Epithelial cell of esophagus (primary cell): ENCODE results near the gene RNF6.
A peak's percentile ranks its signal among the peaks of the same experiment; 100 is the strongest.

ENCODE experiments used
- DNase-seq: peaks from one replicate; pipeline ENCODE4 v3.0.0; 2010; ENCODE audit warnings: low read depth
- H3K4me3 ChIP-seq: 2 replicates; pipeline ENCODE4 v1.5.1; 2011; ENCODE audit warnings: mild to moderate bottlenecking, low read length, control low read depth
- TF ChIP-seq, protein P1 (sequence below): IDR thresholded peaks from 2 replicates; pipeline ENCODE4 v1.5.1; 2011; ENCODE audit warnings: low read depth, mild to moderate bottlenecking, low read length, control low read depth, inconsistent platforms; ENCODE audit not compliant: insufficient read depth; ENCODE audit errors: missing control alignments

The RNF6 gene

DNA sequence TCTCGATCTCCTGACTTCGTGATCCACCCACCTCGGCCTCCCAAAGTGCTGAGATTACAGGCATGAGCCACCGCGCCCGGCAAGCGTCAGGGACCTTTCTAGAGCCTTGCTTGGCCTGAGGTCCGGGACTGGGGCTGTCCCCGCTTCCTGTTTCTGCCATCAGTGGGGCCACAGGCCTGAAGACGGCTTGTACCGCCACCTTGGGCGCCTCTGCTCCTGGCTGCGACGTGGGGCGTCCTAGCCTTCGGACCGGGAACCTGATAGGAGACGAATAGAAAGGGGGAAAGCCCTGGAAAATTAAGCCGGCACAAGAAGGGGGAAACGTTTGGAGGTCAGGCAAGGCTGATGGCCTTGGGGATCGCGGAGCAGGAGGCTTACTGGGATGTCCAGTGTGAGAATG lies 35.1 kb downstream of the RNF6 start:
- peak overlapping the region; percentile 49 for H3K4me3 ChIP-seq
- TF ChIP-seq, protein P1, sequence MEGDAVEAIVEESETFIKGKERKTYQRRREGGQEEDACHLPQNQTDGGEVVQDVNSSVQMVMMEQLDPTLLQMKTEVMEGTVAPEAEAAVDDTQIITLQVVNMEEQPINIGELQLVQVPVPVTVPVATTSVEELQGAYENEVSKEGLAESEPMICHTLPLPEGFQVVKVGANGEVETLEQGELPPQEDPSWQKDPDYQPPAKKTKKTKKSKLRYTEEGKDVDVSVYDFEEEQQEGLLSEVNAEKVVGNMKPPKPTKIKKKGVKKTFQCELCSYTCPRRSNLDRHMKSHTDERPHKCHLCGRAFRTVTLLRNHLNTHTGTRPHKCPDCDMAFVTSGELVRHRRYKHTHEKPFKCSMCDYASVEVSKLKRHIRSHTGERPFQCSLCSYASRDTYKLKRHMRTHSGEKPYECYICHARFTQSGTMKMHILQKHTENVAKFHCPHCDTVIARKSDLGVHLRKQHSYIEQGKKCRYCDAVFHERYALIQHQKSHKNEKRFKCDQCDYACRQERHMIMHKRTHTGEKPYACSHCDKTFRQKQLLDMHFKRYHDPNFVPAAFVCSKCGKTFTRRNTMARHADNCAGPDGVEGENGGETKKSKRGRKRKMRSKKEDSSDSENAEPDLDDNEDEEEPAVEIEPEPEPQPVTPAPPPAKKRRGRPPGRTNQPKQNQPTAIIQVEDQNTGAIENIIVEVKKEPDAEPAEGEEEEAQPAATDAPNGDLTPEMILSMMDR = no peak
- no peak for DNase-seq

- peak overlapping the region; percentile 66 for H3K4me3 ChIP-seq
- TF ChIP-seq, protein P1 = peak; percentile 48
- DNase-seq = peak; percentile 96
These were observed 35.8 kb downstream of the RNF6 start for GRCh38 chr13:26186118-26186870.

DNA sequence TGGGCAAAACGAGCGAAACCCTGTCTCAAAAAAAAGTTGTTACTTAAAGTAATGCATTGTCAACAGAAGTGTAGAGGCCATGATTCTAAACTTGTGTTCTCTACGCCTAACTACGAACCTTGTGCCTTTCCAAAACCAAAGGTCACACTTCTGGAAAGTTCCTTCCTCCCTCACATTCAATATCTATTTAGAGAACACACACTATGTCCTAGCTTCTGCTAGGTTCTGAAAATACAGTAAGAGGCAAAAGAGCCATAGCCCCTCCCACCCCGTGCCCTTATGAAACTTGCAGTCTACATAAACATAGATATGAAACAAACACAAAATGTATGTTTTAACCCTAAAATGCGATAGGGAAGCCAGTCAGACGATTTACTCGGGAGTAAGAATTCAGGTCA lies 36.4 kb downstream of the RNF6 start:
- TF ChIP-seq, protein P1 = no peak
- DNase-seq = no peak
- peak overlapping the region; percentile 66 for H3K4me3 ChIP-seq

GRCh38 chr13:26184791-26185250 lies 37.3 kb downstream of the RNF6 start:
- TF ChIP-seq, protein P1 = peak; percentile 98
- DNase-seq = peak; percentile 82
- no peak overlapping the region for H3K4me3 ChIP-seq

GRCh38 chr13:26183416-26183815 lies 38.7 kb downstream of the RNF6 start:
- TF ChIP-seq, protein P1 = no peak
- no peak for DNase-seq
- no peak overlapping the region for H3K4me3 ChIP-seq

DNA sequence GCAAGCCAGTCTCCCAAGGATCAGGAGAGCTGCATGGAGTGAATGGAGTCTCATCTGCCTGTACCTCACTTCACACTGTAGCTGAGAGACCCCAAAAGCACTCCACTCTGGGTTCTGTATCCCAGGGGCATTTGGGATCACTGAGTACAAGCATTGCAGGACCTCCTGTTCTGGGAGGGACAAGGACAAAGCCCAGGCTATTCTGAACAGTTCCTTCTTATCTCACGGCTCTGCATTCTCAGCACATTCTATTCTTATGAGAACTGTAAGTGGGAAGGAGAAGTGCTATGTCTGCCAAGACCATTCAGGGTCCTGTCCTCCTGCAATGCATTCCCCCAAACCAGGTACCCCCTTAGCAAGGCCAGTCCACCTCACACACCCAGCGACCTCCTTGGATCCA lies 42.8 kb downstream of the RNF6 start:
- no peak overlapping the region for H3K4me3 ChIP-seq
- TF ChIP-seq, protein P1 = no peak
- DNase-seq = no peak

DNA sequence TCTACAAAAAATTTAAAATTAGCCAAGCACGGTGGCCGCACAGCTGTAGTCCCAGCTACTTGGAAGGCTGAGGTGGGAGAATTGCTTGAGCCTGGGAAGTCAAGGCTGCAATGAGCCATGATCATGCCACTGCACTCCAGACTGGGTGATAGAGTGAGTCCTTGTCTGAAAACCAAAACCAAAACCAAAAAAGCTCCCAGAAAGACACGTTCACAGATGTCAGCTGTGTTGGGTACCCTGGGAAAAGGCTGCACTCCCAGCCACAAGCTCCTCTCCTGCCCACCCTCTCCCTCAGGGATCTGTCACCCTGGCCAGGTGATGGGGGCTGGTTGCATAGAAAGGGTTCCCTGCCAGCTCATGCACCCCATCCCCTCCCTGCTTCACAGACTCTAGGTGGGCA lies 53.3 kb downstream of the RNF6 start:
- no peak overlapping the region for H3K4me3 ChIP-seq
- DNase-seq = no peak
- TF ChIP-seq, protein P1 = no peak
